Omental fat pad (tissue), 4 donors: Measurements from ENCODE around the gene SNX19. TPM values are rescaled to one million over a fixed set of nuclear protein-coding genes. Genes with fewer than 3 reads are reported as not detected.
A peak's percentile ranks its signal among the peaks of the same experiment; 100 is the strongest.

Experiments used
- ATAC-seq: fragments of 150-250 bp; one replicate; pipeline ENCODE4 v1.9.1; 2016; ENCODE audit warnings: mild to moderate bottlenecking, moderate library complexity; ENCODE audit not compliant: low FRiP score
- DNase-seq: peaks from one replicate; pipeline ENCODE4 v3.0.0-alpha.2; 2019; ENCODE audit warnings: low spot score
- CTCF ChIP-seq, 3 donors: fragments of 450-650 bp; IDR thresholded peaks; one replicate each; pipeline ENCODE4 v1.5.1; 2016 to 2017; ENCODE audit warnings: antibody characterized with exemption in 3 of 3, mild to moderate bottlenecking in 3 of 3, moderate library complexity in 2 of 3
- total RNA-seq, 4 donors: library from RNA; depleted of rRNA; stranded (reverse); fragments of >200 nt; gene quantifications; one replicate each; pipeline ENCODE4 v1.1.0, GENCODE V29; 2016

The SNX19 gene
- total RNA-seq, 4 donors from 2014 or later, result 90.9 to 135 (median 110) TPM

GRCh38 chr11:130881475-130882137, 34.7 kb downstream of the SNX19 start:
- no peak for ATAC-seq

GRCh38 chr11:130879836-130880235, 36.4 kb downstream of the SNX19 start:
- no peak for ATAC-seq
- DNase-seq, result no peak
- TF ChIP-seq CTCF (IDR thresholded peaks at IDR 0.05), result no peak

More at GRCh38 chr11:130881475-130882137, 34.7 kb downstream of the SNX19 start:
- TF ChIP-seq CTCF (IDR thresholded peaks at IDR 0.05), result no peak
- DNase-seq, result no peak

DNA sequence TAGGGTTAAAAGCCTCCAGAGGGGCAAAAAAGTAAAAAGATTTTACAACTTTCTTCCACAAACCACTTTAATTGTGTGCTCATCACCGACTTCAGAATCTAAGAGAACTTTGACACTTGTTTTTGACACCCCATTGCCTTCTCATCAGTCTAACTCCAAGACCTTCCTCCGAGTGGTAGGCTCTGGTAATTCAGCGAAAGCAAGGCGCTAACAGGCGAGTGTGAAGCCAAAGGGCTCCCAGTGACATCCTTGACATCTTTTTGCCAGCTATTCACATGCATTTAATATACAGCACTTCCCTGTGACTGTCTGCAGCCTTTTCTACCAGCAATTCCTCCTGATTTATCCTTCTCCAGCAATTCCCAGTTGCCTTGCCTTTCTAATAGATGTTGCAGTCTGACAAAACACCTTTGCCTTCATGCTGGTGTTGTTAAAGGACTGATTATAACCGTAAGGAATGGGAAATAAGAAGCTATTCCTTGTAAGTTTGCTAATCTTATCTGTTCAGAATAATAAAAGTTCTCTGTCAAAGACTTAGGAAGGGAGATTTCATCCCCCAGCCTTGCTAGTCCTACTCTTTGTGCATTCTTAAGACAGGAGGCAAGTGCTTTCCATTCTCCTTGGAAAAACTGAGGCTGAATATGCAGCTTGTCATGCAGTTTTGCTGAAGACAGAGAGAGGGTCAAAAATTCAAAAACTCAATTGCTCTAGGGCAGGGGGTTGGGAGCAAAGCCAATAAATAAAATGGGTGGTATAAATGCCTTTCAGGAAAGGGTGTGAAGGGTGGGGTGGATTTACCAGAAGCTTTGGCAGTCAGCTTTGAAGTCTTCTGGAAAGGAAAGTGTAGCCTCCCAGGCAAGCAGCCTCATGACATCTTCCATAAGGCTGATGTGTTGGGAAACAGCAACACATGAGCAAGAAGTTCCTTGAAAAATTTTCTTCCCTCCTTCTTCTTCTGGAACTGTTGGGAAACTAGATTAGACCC, 39.1 kb downstream of the SNX19 start:
- DNase-seq (no peak), ATAC-seq (peak; percentile 91)
- no peak for TF ChIP-seq CTCF (IDR thresholded peaks at IDR 0.05)

GRCh38 chr11:130876100-130876499, 40.2 kb downstream of the SNX19 start:
- no peak for TF ChIP-seq CTCF (IDR thresholded peaks at IDR 0.05)
- no peak for DNase-seq
- ATAC-seq, result no peak

GRCh38 chr11:130874955-130875531, 41.2 kb downstream of the SNX19 start:
- ATAC-seq, result no peak
- no peak for TF ChIP-seq CTCF (IDR thresholded peaks at IDR 0.05)
- DNase-seq, result no peak

GRCh38 chr11:130874396-130874795, 41.9 kb downstream of the SNX19 start:
- ATAC-seq, result no peak
- no peak for TF ChIP-seq CTCF (IDR thresholded peaks at IDR 0.05)
- no peak for DNase-seq
